GM03348 (cell line): ENCODE data around the gene IFIT2.
A peak's percentile ranks its signal among the peaks of the same experiment; 100 is the strongest.
"Not testable (repeated sequence)": the region's sequence is repeated elsewhere in the genome, so short reads cannot be mapped to it uniquely, and the experiment has no call there.

Experiments used
- DNase-seq: peaks from one replicate; pipeline ENCODE4 v3.0.0; 2012; ENCODE audit warnings: low spot score

Gene IFIT2

DNA sequence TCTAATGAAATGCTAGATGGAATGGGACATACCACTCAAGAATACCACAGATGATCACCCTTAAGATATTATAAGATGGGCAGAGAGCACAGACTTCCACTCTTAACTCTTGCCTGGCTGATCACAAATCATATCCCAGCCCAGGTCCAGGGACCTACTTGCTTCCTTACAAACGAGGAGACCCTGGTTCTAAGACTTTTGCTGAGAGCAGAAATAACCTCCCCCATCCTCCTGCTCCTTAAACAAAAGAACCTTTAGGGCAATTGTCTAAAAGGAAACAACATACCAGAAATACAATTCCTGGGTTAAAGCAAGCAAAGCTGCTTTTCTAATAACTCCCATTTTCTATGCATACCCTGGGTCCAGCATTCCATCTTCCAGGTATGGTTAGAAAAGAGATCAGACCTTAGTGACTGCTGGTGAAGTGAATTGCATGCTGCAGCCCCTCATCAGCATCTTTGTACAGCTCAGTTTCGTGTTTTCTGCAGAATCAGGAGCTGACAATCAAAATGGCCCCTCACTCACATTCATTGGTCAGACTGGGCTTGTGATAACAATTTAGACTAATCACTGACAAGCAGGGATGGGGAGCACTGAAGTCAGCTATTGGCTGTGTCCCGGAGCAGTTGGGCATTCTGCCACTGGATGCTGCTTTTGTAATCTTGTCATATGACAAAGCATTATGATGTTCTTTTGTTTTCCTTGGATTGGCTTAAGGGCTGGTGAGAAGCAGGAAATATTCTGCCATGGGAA, 40.5 kb downstream of the IFIT2 start:
- DNase-seq = peak; percentile 41

- no peak for DNase-seq
Measured at GRCh38 chr10:89343089-89343767, 41.4 kb downstream of the IFIT2 start.

- no peak for DNase-seq
Measured at GRCh38 chr10:89344156-89344555, 42.3 kb downstream of the IFIT2 start.

- DNase-seq = no peak
Measured at GRCh38 chr10:89345367-89346000, 43.6 kb downstream of the IFIT2 start.

GRCh38 chr10:89346405-89347254, 44.8 kb downstream of the IFIT2 start:
- no peak for DNase-seq

- DNase-seq = no peak
Measured at GRCh38 chr10:89347701-89348457, 46.0 kb downstream of the IFIT2 start.

DNA sequence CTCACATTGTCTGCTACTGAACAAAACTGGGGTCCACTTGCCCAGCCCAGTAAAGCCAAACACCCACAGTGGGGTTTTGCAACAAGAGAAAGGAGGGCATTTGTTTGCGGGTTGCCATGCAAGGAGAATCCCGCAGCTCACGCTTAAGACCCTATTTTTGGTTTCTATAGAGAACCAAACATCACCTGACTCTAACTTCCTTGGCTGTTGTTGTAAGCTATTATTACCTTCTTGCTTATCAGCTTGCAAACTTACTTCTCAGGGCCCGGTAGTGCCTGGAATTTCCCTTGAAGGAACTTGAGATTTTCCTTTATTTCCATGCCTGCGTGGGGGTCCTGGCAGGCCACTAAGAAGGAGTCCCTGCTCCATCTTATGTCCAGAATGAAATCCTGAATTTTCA, 46.6 kb downstream of the IFIT2 start:
- DNase-seq = no peak

DNA sequence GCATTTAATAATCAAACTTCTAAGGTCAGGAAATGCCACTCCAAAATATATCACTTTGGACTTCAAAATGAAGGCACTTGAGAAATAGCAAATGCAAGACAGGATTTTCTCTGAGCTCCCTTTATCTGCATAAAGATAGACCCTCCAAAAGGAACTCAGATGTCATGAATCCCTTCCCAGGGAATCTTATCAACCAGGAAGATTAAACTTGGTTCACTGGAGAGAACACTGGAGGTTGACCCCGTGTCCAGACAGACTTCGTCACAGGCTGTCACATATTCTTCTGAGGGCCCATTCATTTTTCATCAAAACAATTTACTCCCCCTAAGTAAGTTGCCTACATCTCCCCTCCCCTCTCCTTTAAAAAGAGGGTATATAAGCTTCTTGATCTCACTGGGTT, 47.1 kb downstream of the IFIT2 start:
- DNase-seq = no peak

- not testable (repeated sequence) for DNase-seq
Measured at GRCh38 chr10:89350631-89351315, 48.9 kb downstream of the IFIT2 start.

DNA sequence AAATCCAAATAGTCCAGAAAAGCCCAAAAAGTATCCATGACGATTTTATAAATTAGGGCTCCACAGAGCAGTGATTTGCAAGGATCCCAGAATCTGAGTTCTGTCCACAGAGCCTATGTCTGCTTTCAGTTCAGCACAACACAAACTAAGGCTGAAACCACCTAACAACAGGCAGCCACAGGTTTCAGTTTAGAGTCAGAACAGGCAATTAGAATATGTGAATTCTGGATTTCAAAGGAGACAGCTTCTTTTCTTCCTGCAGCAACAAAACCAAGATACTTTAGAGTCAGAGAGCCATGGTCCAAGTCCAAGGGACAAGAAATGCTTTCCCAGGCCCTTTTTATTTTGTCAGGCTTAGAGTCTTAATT, 49.5 kb downstream of the IFIT2 start:
- no peak for DNase-seq

DNA sequence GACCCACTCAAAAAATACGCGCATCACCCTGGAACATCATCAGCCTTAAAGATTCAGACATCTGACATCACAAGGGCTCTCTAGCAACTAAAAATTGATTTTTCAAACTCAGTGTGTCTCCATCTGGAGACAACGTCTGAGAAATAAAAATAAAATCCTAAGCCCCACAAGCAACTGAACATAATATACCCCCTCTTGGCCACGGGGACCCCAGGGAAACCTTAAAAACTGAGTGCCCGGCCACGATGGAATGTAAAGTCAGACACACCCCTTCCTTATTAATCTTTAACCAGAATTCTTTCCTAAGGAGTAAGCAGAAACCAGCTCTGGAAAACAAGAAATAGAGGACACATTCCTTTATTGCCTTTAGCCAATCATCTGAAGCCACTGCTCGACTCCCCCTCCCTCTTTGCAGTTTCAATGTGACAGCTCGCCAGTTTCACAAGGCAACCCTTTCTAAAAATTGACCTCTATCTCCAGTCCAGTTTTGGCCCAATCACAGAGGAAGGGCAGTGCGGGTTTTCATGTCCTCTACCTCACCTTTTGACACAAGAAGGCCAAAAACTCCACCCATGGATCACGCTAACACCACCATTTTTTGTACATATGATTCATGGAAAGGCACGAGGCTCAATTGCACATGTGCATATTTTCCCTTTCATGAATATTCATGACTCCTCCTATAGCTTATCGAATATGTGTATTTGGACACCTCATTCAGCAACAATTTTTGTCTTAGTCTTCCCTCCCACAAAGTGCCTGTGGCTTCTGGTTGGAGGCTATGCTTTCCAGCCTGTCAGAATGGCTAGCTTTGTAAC, 50.1 kb downstream of the IFIT2 start:
- peak; percentile 81 for DNase-seq

- no peak for DNase-seq
Measured at GRCh38 chr10:89352802-89353201, 51.0 kb downstream of the IFIT2 start.

DNA sequence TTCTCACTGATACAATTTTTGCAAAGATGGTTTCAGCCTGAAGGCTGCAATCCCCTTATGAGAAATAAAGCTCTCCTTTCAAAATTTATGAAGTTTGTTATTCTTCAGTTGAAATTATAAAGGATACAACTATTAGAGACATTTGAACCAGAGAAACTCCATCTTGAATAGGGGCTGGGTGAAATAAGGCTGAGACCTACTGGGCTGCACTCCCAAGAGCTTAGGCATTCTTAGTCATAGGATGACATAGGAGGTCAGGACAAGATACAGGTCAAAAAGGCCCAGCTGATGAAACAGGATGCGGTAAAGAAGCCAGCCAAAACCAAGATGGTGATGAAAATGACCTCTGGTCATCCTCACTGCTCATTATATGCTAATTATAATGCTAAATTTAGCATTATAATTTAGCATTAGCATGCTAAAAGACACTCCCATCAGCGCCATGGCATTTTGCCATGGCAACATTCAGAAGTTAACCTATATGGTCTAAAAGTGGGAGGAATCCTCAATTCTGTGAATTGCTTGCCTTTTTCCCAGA, 53.6 kb downstream of the IFIT2 start:
- DNase-seq = no peak

- no peak for DNase-seq
Measured at GRCh38 chr10:89357096-89357495, 55.2 kb downstream of the IFIT2 start.

- no peak for DNase-seq
Measured at GRCh38 chr10:89357975-89358374, 56.1 kb downstream of the IFIT2 start.
